BE2C (cell line): ENCODE results near the gene GRIK1.

Source experiments
- DNase-seq: peaks from one replicate; pipeline ENCODE4 v3.0.0-alpha.2; 2020
- H3K27me3 ChIP-seq: fragments of 250-450 bp; sonication (Bioruptor Pico); 2 replicates; pipeline ENCODE4 v1.5.1; 2020; ENCODE audit warnings: mild to moderate bottlenecking
- H3K36me3 ChIP-seq: fragments of 250-450 bp; sonication (Bioruptor Pico); 2 replicates; pipeline ENCODE4 v1.5.1; 2020; ENCODE audit warnings: mild to moderate bottlenecking
- H3K4me1 ChIP-seq: fragments of 250-450 bp; sonication (Bioruptor Pico); 2 replicates; pipeline ENCODE4 v1.5.1; 2020
- H3K4me3 ChIP-seq: 2 replicates; pipeline ENCODE4 v1.5.1; 2011; ENCODE audit warnings: low read depth, low read length
- H3K9me3 ChIP-seq: fragments of 250-450 bp; sonication (Bioruptor Pico); 2 replicates; pipeline ENCODE4 v1.5.1; 2020
- TF ChIP-seq, protein P1 (sequence below): IDR thresholded peaks from 2 replicates; pipeline ENCODE4 v1.5.1; 2012; ENCODE audit warnings: mild to moderate bottlenecking, low read depth, low read length

GRIK1 gene

DNA sequence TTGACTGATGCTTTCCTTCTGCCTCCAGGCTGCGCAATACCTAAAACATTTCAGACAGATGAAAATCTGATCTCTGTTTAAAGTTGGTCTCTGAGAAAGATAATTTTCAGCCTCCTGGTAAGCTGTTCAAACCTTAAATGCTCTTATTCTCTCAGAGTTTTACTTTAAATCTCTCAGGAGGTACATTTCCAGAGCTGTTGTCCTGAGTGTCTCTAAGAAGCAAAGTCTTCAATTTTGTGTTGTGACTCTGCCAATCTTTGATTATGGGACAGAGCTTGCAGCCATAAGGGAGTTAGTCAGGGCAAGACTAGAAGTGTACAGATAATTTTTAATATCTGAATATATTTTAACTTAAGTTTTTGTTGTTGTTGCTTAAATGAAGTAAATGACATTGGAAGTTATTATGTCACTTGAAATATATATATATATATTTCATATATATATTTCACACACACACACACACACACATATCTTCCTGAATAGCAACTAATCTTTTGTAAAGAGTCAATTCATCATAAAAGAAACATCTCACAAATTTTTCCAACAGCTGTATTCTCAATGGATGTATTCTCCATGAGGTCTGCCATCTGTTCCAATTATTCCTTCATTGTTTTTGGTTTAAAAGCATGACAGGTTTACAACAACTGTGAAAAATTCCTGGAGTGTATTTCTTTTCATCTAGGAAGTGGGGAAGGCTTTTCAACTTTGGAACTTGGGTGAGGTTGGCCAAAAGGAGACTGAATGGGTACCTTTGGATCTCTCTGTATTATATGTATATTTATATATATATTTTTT lies 381.7 kb downstream of the GRIK1 start:
- TF ChIP-seq, protein P1, sequence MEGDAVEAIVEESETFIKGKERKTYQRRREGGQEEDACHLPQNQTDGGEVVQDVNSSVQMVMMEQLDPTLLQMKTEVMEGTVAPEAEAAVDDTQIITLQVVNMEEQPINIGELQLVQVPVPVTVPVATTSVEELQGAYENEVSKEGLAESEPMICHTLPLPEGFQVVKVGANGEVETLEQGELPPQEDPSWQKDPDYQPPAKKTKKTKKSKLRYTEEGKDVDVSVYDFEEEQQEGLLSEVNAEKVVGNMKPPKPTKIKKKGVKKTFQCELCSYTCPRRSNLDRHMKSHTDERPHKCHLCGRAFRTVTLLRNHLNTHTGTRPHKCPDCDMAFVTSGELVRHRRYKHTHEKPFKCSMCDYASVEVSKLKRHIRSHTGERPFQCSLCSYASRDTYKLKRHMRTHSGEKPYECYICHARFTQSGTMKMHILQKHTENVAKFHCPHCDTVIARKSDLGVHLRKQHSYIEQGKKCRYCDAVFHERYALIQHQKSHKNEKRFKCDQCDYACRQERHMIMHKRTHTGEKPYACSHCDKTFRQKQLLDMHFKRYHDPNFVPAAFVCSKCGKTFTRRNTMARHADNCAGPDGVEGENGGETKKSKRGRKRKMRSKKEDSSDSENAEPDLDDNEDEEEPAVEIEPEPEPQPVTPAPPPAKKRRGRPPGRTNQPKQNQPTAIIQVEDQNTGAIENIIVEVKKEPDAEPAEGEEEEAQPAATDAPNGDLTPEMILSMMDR: no peak
- Histone ChIP-seq H3K4me3 (no peak overlapping the region), H3K4me1 (no peaks in the 10 kb centered on the region), H3K9me3 (no peaks in the 10 kb centered on the region), H3K36me3 (no peaks in the 10 kb centered on the region), H3K27me3 (no peaks in the 10 kb centered on the region)
- DNase-seq: no peak

DNA sequence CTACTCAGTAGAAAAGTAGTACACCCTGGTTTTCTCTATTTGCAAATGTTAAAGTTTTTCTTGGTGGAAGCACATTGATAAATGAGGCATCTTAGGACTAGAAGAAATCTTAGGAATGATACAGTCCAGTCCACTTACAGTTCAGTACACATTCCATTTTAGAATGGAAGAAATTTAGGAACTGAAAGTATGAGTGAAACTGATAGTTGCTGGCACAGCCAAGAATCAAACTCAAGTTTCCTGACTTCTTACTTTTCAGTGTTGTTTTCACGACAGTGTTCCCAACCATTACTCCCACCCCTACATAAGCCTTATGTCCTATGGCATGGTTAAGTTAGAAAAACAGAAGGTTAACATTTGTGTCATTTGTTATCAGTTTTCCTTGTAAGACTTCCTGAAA lies 382.6 kb downstream of the GRIK1 start:
- Histone ChIP-seq H3K4me3 (no peak overlapping the region), H3K36me3 (no peaks in the 10 kb centered on the region), H3K9me3 (no peaks in the 10 kb centered on the region), H3K27me3 (no peaks in the 10 kb centered on the region), H3K4me1 (no peaks in the 10 kb centered on the region)
- no peak for DNase-seq
- TF ChIP-seq, protein P1: no peak

DNA sequence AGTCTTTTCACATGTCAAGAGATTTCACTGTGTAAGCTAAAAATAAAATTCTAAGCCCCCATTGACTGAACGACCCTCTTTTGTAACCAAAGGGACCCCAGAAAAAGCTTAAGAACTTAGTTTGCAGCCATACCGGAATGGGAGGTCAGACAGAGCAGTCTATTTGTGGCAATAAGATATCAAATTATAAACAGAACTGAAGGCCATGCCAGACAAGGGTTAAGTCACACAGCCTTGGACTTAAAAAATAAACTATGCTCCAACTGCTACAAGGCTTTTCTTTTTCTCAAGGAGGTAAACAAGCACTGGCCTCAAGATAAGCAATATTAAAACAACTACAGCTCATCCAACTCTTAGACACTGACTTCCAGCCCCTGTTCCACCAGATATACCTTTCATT lies 384.2 kb downstream of the GRIK1 start:
- TF ChIP-seq, protein P1: no peak
- Histone ChIP-seq H3K27me3 (no peaks in the 10 kb centered on the region), H3K9me3 (no peaks in the 10 kb centered on the region), H3K4me3 (no peak overlapping the region), H3K36me3 (no peaks in the 10 kb centered on the region), H3K4me1 (no peaks in the 10 kb centered on the region)
- DNase-seq: no peak

DNA sequence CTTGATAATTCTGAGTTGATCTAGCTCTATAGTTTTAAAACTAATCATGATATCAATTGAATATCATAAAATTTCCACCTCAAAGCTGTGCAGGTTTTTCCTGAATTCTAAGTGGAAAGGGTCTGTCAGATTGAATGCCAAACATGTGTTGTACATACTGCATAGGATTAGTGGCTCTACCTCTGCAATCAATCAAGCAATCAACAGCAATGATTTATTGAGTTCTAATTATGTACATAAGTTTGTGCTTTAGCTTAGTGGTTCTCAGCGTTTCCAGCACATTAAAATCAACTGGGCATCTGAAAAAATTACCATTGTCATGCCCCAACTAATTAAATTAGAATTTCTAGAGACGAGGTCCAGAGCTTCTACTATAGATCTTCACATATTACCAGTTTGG lies 389.6 kb downstream of the GRIK1 start:
- H3K4me1 ChIP-seq: no peaks in the 10 kb centered on the region
- no peaks in the 10 kb centered on the region for H3K9me3 ChIP-seq
- H3K36me3 ChIP-seq: no peaks in the 10 kb centered on the region
- no peak overlapping the region for H3K4me3 ChIP-seq
- H3K27me3 ChIP-seq: no peaks in the 10 kb centered on the region
- no peak for DNase-seq
- TF ChIP-seq, protein P1: no peak

DNA sequence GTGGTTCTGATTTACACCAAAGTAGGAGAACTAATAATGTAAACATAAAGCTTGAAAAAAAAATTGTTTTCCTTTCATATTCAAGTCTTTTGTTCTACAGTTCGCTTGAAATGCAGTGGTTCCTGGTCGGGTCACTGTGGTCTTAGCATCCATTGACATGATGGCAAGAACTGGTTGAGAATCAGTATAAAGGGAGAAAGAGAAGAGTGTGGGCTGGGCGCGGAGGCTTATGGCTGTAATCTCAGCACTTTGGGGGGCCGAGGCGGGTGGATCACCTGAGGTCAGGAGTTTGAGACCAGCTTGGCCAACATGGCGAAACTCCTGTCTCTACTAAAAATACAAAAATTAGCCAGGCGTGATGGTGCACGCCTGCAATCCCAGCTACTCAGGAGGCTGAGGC lies 390.2 kb downstream of the GRIK1 start:
- Histone ChIP-seq H3K27me3 (no peaks in the 10 kb centered on the region), H3K4me1 (no peaks in the 10 kb centered on the region), H3K9me3 (no peaks in the 10 kb centered on the region), H3K36me3 (no peaks in the 10 kb centered on the region), H3K4me3 (no peak overlapping the region)
- TF ChIP-seq, protein P1: no peak
- no peak for DNase-seq

DNA sequence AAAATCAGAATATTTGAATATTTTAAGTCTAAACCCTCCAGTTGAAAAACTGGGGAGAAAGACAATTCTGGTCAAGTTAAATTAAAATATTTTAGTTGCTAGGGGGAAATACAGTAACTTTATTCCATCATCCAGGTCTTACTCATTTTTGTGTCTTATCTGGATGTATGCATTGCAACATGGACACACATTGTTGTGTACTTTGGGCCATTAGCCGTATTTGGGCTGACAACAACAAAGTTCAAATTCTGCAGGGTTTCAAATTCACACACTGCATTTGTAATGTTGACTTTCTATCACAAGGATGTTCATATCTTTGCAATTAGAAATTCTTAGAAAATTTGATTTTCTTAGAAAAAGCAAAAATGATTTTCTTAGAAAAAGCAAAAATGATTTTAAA lies 391.8 kb downstream of the GRIK1 start:
- DNase-seq: no peak
- no peaks in the 10 kb centered on the region for H3K4me1 ChIP-seq
- TF ChIP-seq, protein P1: no peak
- no peaks in the 10 kb centered on the region for H3K9me3 ChIP-seq
- H3K36me3 ChIP-seq: no peaks in the 10 kb centered on the region
- no peak overlapping the region for H3K4me3 ChIP-seq
- no peaks in the 10 kb centered on the region for H3K27me3 ChIP-seq
